Measurements from ENCODE around the gene CYP19A1. TPM values are rescaled to one million over a fixed set of nuclear protein-coding genes. Genes with fewer than 3 reads are reported as not detected.

The CYP19A1 gene
- total RNA-seq, 1 experiment from 2014 or later = not detected

GRCh38 chr15:51269496-51269895 is 68.9 kb downstream of the CYP19A1 start:
- H2AFZ ChIP-seq (ENCODE audit: low read depth, low read length, poor library complexity, severe bottlenecking) = no peak overlapping the region
- POLR2A ChIA-PET = no interaction called here
- no peaks in the 10 kb centered on the region for H3K9me2 ChIP-seq (ENCODE audit: insufficient read depth)
- no peaks in the 10 kb centered on the region for H3K27me3 ChIP-seq (ENCODE audit: insufficient read depth, low read length)
- H3K4me1 ChIP-seq (ENCODE audit: control insufficient read depth in 1 of 2, insufficient read depth in 2 of 2, low read length in 2 of 2) = no peaks in the 10 kb centered on the region
- H4K20me1 ChIP-seq (ENCODE audit: insufficient read depth) = no peaks in the 10 kb centered on the region
- no peak for ATAC-seq
- TF ChIP-seq RAD21 (IDR thresholded peaks at IDR 0.05; ENCODE audit: low read depth) (no peak), CBX3 (IDR thresholded peaks at IDR 0.05; ENCODE audit: low read depth) (no peak), REST (IDR thresholded peaks at IDR 0.05; ENCODE audit: low read depth) (no peak), POLR2AphosphoS5 (IDR thresholded peaks at IDR 0.05; ENCODE audit: low read depth, low read length) (no peak), SP1 (IDR thresholded peaks at IDR 0.05; ENCODE audit: low read depth) (no peak), ELF1 (IDR thresholded peaks at IDR 0.05; ENCODE audit: borderline replicate concordance, low read depth) (no peak), FOSL1 (IDR thresholded peaks at IDR 0.05; ENCODE audit: low read depth) (no peak)
- intact Hi-C loops (cut with micrococcal nuclease) = no loop called here
- no peak overlapping the region for H3K9ac ChIP-seq (ENCODE audit: low read length)
- no peak overlapping the region for H3K4me3 ChIP-seq (replicated peaks in 1 of 2; ENCODE audit: low read depth in 1 of 2, low read length in 2 of 2)
- no peaks in the 10 kb centered on the region for H3K9me3 ChIP-seq (ENCODE audit: control insufficient read depth in 1 of 2, insufficient read depth in 1 of 2, low read depth in 1 of 2, low read length in 2 of 2)
- H3K4me2 ChIP-seq (ENCODE audit: low read length) = no peak overlapping the region
- no peak for DNase-seq (ENCODE audit: low read depth, low spot score)
- no peaks in the 10 kb centered on the region for H3K36me3 ChIP-seq (ENCODE audit: control insufficient read depth in 1 of 2, insufficient read depth in 2 of 2, low read length in 2 of 2)
- RAD21 ChIA-PET (ENCODE audit: low non-redundant PET in 1 of 2, low total read pairs in 2 of 2, uncharacterized antibody in 2 of 2, unreplicated experiment in 2 of 2) = no interaction called here
- H3K27ac ChIP-seq (ENCODE audit: low read depth, low read length) = no peak overlapping the region
- H3K79me2 ChIP-seq (ENCODE audit: insufficient read depth, low read length) = no peaks in the 10 kb centered on the region
- CTCF ChIA-PET = no interaction called here
- no TSS peak for BruUV-seq (replicated peaks)

GRCh38 chr15:51267703-51268083 is 70.7 kb downstream of the CYP19A1 start:
- no peak overlapping the region for H3K27ac ChIP-seq (ENCODE audit: low read depth, low read length)
- H3K9ac ChIP-seq (ENCODE audit: low read length) = no peak overlapping the region
- no peak overlapping the region for H3K4me2 ChIP-seq (ENCODE audit: low read length)
- H2AFZ ChIP-seq (ENCODE audit: low read depth, low read length, poor library complexity, severe bottlenecking) = no peak overlapping the region
- BruUV-seq (replicated peaks) = no TSS peak
- ChIA-PET POLR2A (no interaction called here), CTCF (no interaction called here), RAD21 (ENCODE audit: low non-redundant PET in 1 of 2, low total read pairs in 2 of 2, uncharacterized antibody in 2 of 2, unreplicated experiment in 2 of 2) (no interaction called here)
- no peaks in the 10 kb centered on the region for H3K27me3 ChIP-seq (ENCODE audit: insufficient read depth, low read length)
- no peaks in the 10 kb centered on the region for H4K20me1 ChIP-seq (ENCODE audit: insufficient read depth)
- DNase-seq (ENCODE audit: low read depth, low spot score) (no peak), ATAC-seq (no peak)
- H3K79me2 ChIP-seq (ENCODE audit: insufficient read depth, low read length) = no peaks in the 10 kb centered on the region
- H3K36me3 ChIP-seq (ENCODE audit: control insufficient read depth in 1 of 2, insufficient read depth in 2 of 2, low read length in 2 of 2) = no peaks in the 10 kb centered on the region
- H3K4me1 ChIP-seq (ENCODE audit: control insufficient read depth in 1 of 2, insufficient read depth in 2 of 2, low read length in 2 of 2) = no peaks in the 10 kb centered on the region
- no peak overlapping the region for H3K4me3 ChIP-seq (replicated peaks in 1 of 2; ENCODE audit: low read depth in 1 of 2, low read length in 2 of 2)
- intact Hi-C loops (cut with micrococcal nuclease) = no loop called here
- H3K9me2 ChIP-seq (ENCODE audit: insufficient read depth) = no peaks in the 10 kb centered on the region
- H3K9me3 ChIP-seq (ENCODE audit: control insufficient read depth in 1 of 2, insufficient read depth in 1 of 2, low read depth in 1 of 2, low read length in 2 of 2) = no peaks in the 10 kb centered on the region
- TF ChIP-seq MAX (IDR thresholded peaks at IDR 0.05) = no peak
- no peak for TF ChIP-seq YY1 (IDR thresholded peaks at IDR 0.05; ENCODE audit: extremely low read depth, insufficient replicate concordance, low read depth, low read length)
- no peak for TF ChIP-seq EZH2phosphoT487 (IDR thresholded peaks at IDR 0.05; ENCODE audit: borderline replicate concordance)
- no peak for TF ChIP-seq CTCF (IDR thresholded peaks at IDR 0.05 in 2 of 3, conservative IDR thresholded peaks at IDR 0.05 in 1 of 3; ENCODE audit: borderline replicate concordance in 1 of 3, insufficient read depth in 1 of 3, low read depth in 2 of 3, low read length in 2 of 3)
- no peak for TF ChIP-seq REST (IDR thresholded peaks at IDR 0.05; ENCODE audit: low read depth)
- no peak for TF ChIP-seq SP1 (IDR thresholded peaks at IDR 0.05; ENCODE audit: low read depth)
- TF ChIP-seq JUND (IDR thresholded peaks at IDR 0.05) = no peak
